Progenitor cell of endocrine pancreas (in vitro differentiated cells): ENCODE measurements around the gene IGLL1. TPM values are rescaled to one million over a fixed set of nuclear protein-coding genes. Genes with fewer than 3 reads are reported as not detected.
A peak's percentile ranks its signal among the peaks of the same experiment; 100 is the strongest.
"Not testable (repeated sequence)": the region's sequence is repeated elsewhere in the genome, so short reads cannot be mapped to it uniquely, and the experiment has no call there.

Experiments
- DNase-seq: peaks from one replicate; pipeline ENCODE4 v3.0.0; 2021; ENCODE audit warnings: low spot score; ENCODE audit not compliant: unreplicated experiment
- H3K27ac Mint-ChIP-seq: 2 replicates; pipeline ENCODE4 v1.8.0; 2021; ENCODE audit warnings: mild to moderate bottlenecking, moderate library complexity, mixed read lengths
- H3K27me3 Mint-ChIP-seq: 2 replicates; pipeline ENCODE4 v1.8.0; 2021; ENCODE audit warnings: mixed read lengths
- H3K36me3 Mint-ChIP-seq: 2 replicates; pipeline ENCODE4 v1.8.0; 2022; ENCODE audit warnings: mixed read lengths; ENCODE audit not compliant: insufficient read depth
- H3K4me1 Mint-ChIP-seq: 2 replicates; pipeline ENCODE4 v1.8.0; 2021; ENCODE audit warnings: low read depth, mixed read lengths
- H3K4me3 Mint-ChIP-seq: 2 replicates; pipeline ENCODE4 v1.8.0; 2021; ENCODE audit warnings: low read depth, mild to moderate bottlenecking, moderate library complexity, mixed read lengths
- H3K9me3 Mint-ChIP-seq: 2 replicates; pipeline ENCODE4 v1.8.0; 2021; ENCODE audit warnings: low read depth, mixed read lengths
- CTCF ChIP-seq: fragments of 200-600 bp; sonication (generic); IDR thresholded peaks from one replicate; pipeline ENCODE4 v1.5.0; 2021; ENCODE audit warnings: antibody characterized with exemption, mild to moderate bottlenecking; ENCODE audit not compliant: unreplicated experiment
- total RNA-seq: library from RNA; stranded (reverse); gene quantifications from 2 replicates; pipeline ENCODE4 v1.2.1, GENCODE V29; 2021

IGLL1 gene
- total RNA-seq, 1 donor from 2014 or later: not detected

DNA sequence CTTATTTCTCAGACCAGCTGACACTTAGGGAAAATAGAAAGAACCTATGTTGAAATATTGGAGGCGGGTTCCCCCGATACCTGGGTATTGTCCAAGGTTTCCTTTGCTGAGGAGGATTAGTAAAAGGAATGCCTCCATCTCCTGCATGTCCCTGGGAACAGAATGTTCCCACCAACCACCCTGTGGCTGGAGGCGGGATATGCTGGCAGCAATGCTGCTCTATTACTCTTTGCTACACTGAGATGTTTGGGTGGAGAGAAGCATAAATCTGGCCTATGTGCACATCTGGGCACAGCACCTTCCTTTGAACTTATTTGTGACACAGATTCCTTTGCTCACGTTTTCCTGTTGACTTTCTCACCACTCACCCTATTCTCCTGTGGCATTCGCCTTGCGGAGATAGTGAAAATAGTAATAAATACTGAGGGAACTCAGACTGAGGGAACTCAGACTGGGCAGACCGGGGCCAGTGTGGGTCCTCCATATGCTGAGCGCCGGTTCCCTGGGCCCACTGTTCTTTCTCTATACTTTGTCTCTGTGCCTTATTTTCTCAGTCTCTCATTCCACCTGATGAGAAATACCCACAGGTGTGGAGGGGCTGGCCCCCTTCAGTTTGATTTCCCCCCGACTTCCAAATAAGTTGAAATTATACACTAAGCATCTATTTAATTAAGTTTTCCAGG is 32.1 kb downstream of the IGLL1 start:
- peaks cover 9% of the 10 kb centered on the region for H3K9me3 Mint-ChIP-seq
- H3K4me1 Mint-ChIP-seq: peaks cover 4% of the 10 kb centered on the region
- no peak for TF ChIP-seq CTCF

DNA sequence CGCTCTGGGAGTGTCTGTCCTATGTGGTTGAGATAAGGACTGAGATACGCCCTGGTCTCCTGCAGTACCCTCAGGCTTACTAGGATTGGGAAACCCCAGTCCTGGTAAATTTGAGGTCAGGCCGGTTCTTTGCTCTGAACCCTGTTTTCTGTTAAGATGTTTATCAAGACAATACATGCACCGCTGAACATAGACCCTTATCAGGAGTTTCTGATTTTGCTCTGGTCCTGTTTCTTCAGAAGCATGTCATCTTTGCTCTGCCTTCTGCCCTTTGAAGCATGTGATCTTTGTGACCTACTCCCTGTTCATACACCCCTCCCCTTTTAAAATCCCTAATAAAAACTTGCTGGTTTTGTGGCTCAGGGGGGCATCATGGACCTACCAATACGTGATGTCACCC is 32.7 kb downstream of the IGLL1 start:
- H3K9me3 Mint-ChIP-seq, DNase-seq, H3K4me1 Mint-ChIP-seq, H3K4me3 Mint-ChIP-seq, H3K27me3 Mint-ChIP-seq: not testable (repeated sequence)
- Mint-ChIP-seq H3K36me3 (peaks cover 19% of the 10 kb centered on the region), H3K27ac (peak overlapping the region; percentile 83)

More for the DNA sequence above, 32.1 kb downstream of the IGLL1 start:
- Mint-ChIP-seq H3K27ac (peak overlapping the region; percentile 83), H3K27me3 (no peaks in the 10 kb centered on the region), H3K36me3 (peaks cover 19% of the 10 kb centered on the region), H3K4me3 (no peak overlapping the region)
- no peak for DNase-seq

- H3K4me3 Mint-ChIP-seq: no peak overlapping the region
- H3K27me3 Mint-ChIP-seq: no peaks in the 10 kb centered on the region
- peaks cover 19% of the 10 kb centered on the region for H3K36me3 Mint-ChIP-seq
- no peak for TF ChIP-seq CTCF
- H3K4me1 Mint-ChIP-seq: peaks cover 15% of the 10 kb centered on the region
- DNase-seq: no peak
- no peak overlapping the region for H3K27ac Mint-ChIP-seq
- peaks cover 9% of the 10 kb centered on the region for H3K9me3 Mint-ChIP-seq
These were observed 35.2 kb downstream of the IGLL1 start for GRCh38 chr22:23544852-23545251.

GRCh38 chr22:23543506-23544000 is 36.5 kb downstream of the IGLL1 start:
- Mint-ChIP-seq H3K36me3 (peaks cover 19% of the 10 kb centered on the region), H3K4me1 (peaks cover 26% of the 10 kb centered on the region)
- DNase-seq, H3K9me3 Mint-ChIP-seq, H3K27me3 Mint-ChIP-seq, H3K27ac Mint-ChIP-seq, H3K4me3 Mint-ChIP-seq: not testable (repeated sequence)

DNA sequence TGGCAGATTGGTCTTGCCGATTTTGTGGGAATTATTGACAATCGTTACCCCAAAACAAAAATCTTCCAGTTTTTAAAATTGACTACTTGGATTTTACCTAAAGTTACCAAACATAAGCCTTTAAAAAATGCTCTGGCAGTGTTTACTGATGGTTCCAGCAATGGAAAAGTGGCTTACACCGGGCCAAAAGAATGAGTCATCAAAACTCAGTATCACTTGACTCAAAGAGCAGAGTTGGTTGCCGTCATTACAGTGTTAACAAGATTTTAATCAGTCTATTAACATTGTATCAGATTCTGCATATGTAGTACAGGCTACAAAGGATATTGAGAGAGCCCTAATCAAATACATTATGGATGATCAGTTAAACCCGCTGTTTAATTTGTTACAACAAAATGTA is 37.2 kb downstream of the IGLL1 start:
- H3K4me3 Mint-ChIP-seq: no peak overlapping the region
- DNase-seq: no peak
- H3K4me1 Mint-ChIP-seq: peaks cover 32% of the 10 kb centered on the region
- H3K27me3 Mint-ChIP-seq: no peaks in the 10 kb centered on the region
- H3K9me3 Mint-ChIP-seq: peaks cover 4% of the 10 kb centered on the region
- no peak for TF ChIP-seq CTCF
- H3K27ac Mint-ChIP-seq: no peak overlapping the region
- H3K36me3 Mint-ChIP-seq: peaks cover 17% of the 10 kb centered on the region

GRCh38 chr22:23542391-23542790 is 37.7 kb downstream of the IGLL1 start:
- H3K27ac Mint-ChIP-seq, H3K4me3 Mint-ChIP-seq, H3K9me3 Mint-ChIP-seq, H3K27me3 Mint-ChIP-seq, DNase-seq: not testable (repeated sequence)
- Mint-ChIP-seq H3K4me1 (peaks cover 38% of the 10 kb centered on the region), H3K36me3 (peaks cover 15% of the 10 kb centered on the region)

DNA sequence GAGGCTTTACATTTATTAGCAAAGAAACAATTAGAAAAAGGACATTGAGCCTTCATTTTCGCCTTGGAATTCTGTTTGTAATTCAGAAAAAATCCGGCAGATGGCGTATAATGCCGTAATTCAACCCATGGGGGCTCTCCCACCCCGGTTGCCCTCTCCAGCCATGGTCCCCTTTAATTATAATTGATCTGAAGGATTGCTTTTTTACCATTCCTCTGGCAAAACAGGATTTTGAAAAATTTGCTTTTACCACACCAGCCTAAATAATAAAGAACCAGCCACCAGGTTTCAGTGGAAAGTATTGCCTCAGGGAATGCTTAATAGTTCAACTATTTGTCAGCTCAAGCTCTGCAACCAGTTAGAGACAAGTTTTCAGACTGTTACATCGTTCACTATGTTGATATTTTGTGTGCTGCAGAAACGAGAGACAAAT is 38.2 kb downstream of the IGLL1 start:
- Mint-ChIP-seq H3K36me3 (peaks cover 13% of the 10 kb centered on the region), H3K4me1 (peaks cover 42% of the 10 kb centered on the region)
- DNase-seq: not testable (repeated sequence)

GRCh38 chr22:23540837-23541236 is 39.3 kb downstream of the IGLL1 start:
- not testable (repeated sequence) for H3K36me3 Mint-ChIP-seq, H3K9me3 Mint-ChIP-seq, DNase-seq, H3K4me3 Mint-ChIP-seq, H3K27me3 Mint-ChIP-seq, H3K27ac Mint-ChIP-seq
- peaks cover 52% of the 10 kb centered on the region for H3K4me1 Mint-ChIP-seq

More for the DNA sequence above, 38.2 kb downstream of the IGLL1 start:
- H3K9me3 Mint-ChIP-seq, H3K27me3 Mint-ChIP-seq, H3K27ac Mint-ChIP-seq, H3K4me3 Mint-ChIP-seq: not testable (repeated sequence)
- peak; percentile 65 for TF ChIP-seq CTCF

DNA sequence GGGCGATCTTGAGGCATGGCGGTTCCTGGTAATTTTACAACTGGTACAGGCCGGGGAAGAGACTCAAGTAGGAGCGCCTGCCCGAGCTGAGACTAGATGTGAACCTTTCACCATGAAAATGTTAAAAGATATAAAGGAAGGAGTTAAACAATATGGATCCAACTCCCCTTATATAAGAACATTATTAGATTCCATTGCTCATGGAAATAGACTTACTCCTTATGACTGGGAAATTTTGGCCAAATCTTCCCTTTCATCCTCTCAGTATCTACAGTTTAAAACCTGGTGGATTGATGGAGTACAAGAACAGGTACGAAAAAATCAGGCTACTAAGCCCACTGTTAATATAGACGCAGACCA is 40.3 kb downstream of the IGLL1 start:
- peaks cover 58% of the 10 kb centered on the region for H3K4me1 Mint-ChIP-seq

More for the DNA sequence above, 40.3 kb downstream of the IGLL1 start:
- H3K36me3 Mint-ChIP-seq, H3K9me3 Mint-ChIP-seq, DNase-seq, H3K27me3 Mint-ChIP-seq: not testable (repeated sequence)
- peak overlapping the region; percentile 99 for H3K27ac Mint-ChIP-seq
- peak overlapping the region; percentile 82 for H3K4me3 Mint-ChIP-seq
